Adipose tissue (tissue), 3 donors: ENCODE data around the gene TBCCD1. TPM values are rescaled to one million over a fixed set of nuclear protein-coding genes. Genes with fewer than 3 reads are reported as not detected.
"Not testable (repeated sequence)": the region's sequence is repeated elsewhere in the genome, so short reads cannot be mapped to it uniquely, and the experiment has no call there.

Experiments used
- H3K27ac ChIP-seq: one replicate; pipeline ENCODE4 v1.5.1; 2013; ENCODE audit warnings: low read depth, low read length
- WGBS, 3 donors: extraction: QIAGEN DNeasy Blood & Tissue Kit; methylation state at CpG; one replicate each; pipeline ENCODE4 v1.1.7; 2013; 5-methylcytosine and 5-hydroxymethylcytosine counted together
- polyA plus RNA-seq, 3 donors: library from polyadenylated mRNA; stranded (reverse); fragments of 200-250 nt; gene quantifications; one replicate each; pipeline ENCODE4 v1.2.3, GENCODE V29; 2013
- donor health status: healthy with polysubstance abuse.
- donor health status: Bipolar disorder and iron deficiency.
- donor health status: healthy.

Gene TBCCD1
- polyA plus RNA-seq, 3 donors, result 3.5 to 9.8 (median 6.8) TPM

- H3K27ac ChIP-seq, result no peak overlapping the region
- WGBS, 3 donors, result 91 to 96% (median 91%) methylated on average over 4 of the region's 4 CpGs
Observed at GRCh38 chr3:186598794-186599141, 31.6 kb upstream of the TBCCD1 start.

DNA sequence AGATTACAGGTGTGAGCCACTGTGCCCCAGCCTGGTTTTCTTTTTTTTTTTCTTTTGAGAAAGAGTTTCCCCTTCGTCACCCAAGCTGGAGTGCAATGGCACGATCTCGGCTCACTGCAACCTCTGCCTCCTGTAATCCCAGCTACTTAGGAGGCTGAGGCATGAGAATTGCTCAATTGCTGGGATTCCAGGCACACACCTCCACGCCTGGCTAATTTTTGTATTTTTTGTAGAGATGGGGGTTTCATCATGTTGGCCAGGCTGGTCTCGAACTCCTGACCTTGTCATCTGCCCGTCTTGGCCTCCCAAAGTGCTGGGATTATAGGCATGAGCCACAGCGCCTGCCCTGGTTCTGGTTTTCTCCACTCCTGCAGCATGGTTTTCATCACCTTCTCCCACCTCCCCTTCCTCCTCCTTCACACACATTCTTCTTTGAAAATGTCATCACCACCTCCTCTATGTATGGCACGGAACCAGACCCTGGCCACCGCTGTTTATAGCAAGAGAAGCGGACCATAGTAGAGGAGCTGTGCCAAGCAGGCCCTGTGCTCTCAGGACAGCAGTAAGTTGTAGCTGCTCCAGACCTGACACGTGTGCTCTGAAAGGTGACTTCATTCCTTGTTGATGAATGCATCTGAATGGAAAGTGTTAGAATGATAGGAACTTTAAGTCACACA, 31.1 kb upstream of the TBCCD1 start:
- 80 to 87% (median 81%) methylated on average over 11 of the region's 11 CpGs for WGBS, 3 donors

GRCh38 chr3:186596568-186597287, 29.6 kb upstream of the TBCCD1 start:
- H3K27ac ChIP-seq, result no peak overlapping the region
- WGBS, 3 donors, result 61 to 78% (median 63%) methylated on average over 17 of the region's 17 CpGs

More for the DNA sequence above, 31.1 kb upstream of the TBCCD1 start:
- H3K27ac ChIP-seq, result no peak overlapping the region

- H3K27ac ChIP-seq, result no peak overlapping the region
- 62 to 73% (median 72%) methylated on average over 6 of the region's 6 CpGs for WGBS, 3 donors
Observed at GRCh38 chr3:186594591-186595113, 27.5 kb upstream of the TBCCD1 start.

GRCh38 chr3:186593862-186594261, 26.7 kb upstream of the TBCCD1 start:
- 52 to 93% (median 88%) methylated on average over 3 of the region's 3 CpGs for WGBS, 3 donors
- no peak overlapping the region for H3K27ac ChIP-seq

DNA sequence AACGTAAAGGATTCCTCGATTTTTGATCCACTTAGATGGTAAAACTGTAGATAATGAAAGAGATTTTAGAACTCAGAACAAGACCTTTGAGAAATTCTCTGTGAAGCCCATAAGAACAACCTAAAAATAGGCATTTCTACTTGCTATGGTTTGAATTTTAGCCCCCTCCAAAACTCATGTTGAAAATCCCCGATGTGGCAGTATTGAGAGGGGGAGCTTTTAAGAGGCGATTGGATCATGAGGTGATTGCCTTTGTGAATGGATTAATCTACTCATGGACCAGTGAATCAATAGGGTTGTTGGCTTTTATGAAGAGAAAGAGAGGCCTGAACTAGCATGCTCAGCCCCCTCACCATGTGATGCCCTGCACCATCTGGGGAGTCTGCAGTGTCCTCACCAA, 25.5 kb upstream of the TBCCD1 start:
- WGBS, 3 donors, result 92 to 94% (median 93%) methylated on average over 4 of the region's 4 CpGs
- H3K27ac ChIP-seq, result no peak overlapping the region

GRCh38 chr3:186590580-186591295, 23.6 kb upstream of the TBCCD1 start:
- no peak overlapping the region for H3K27ac ChIP-seq
- WGBS, 3 donors, result 72 to 84% (median 75%) methylated on average over 7 of the region's 7 CpGs

GRCh38 chr3:186589856-186590579, 22.9 kb upstream of the TBCCD1 start:
- H3K27ac ChIP-seq, result no peak overlapping the region
- WGBS, 3 donors, result 50 to 66% (median 57%) methylated on average over 5 of the region's 5 CpGs

DNA sequence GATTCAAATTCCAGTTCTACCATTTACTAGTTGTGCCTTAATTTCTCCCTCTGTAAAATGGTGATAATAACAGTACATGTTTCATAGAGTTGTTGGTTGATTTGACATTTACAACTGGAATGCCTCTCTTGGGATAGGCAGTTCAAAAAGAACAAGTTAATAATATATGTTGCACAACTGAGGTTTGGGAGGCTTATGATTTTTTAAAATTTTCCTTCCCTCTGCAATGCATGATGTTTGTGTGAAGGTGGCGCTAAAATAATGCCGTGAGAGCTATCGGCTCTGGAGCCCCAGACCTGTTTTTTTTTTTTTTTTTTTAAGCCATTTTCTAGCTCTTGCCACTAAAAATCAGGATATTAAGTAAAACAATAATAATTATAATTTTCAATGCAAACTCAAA, 22.0 kb upstream of the TBCCD1 start:
- WGBS, 3 donors, result 31 to 40% (median 36%) methylated on average over 3 of the region's 3 CpGs
- no peak overlapping the region for H3K27ac ChIP-seq

- 65 to 72% (median 68%) methylated on average over 2 of the region's 2 CpGs for WGBS, 3 donors
Observed at GRCh38 chr3:186588632-186589031, 21.5 kb upstream of the TBCCD1 start.

GRCh38 chr3:186587183-186587582, 20.0 kb upstream of the TBCCD1 start:
- H3K27ac ChIP-seq, result no peak overlapping the region

More at GRCh38 chr3:186588632-186589031, 21.5 kb upstream of the TBCCD1 start:
- no peak overlapping the region for H3K27ac ChIP-seq

DNA sequence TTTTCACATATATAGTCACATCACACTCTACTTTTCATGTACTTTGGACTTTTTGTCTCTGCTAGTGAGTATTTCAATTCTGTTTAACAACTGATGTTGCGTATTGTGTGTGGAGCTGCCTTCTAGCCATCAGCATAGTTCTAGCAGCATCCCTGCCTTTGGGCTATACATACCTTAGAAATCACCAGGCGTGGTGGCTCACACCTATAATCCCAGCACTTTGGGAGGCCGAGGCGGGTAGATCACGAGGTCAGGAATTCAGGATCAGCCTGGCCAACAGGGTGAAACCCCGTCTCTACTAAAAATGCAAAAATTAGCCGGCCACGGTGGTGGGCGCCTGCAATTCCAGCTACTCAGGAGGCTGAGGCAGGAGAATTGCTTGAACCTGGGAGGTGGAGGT, 19.1 kb upstream of the TBCCD1 start:
- not testable (repeated sequence) for H3K27ac ChIP-seq

GRCh38 chr3:186583831-186584230, 16.7 kb upstream of the TBCCD1 start:
- WGBS, 3 donors, result 76 to 79% (median 78%) methylated on average over 5 of the region's 5 CpGs
- H3K27ac ChIP-seq, result no peak overlapping the region

More for the DNA sequence above, 19.1 kb upstream of the TBCCD1 start:
- WGBS, 3 donors, result 77 to 97% (median 84%) methylated on average over 8 to 9 of the region's 9 CpGs

DNA sequence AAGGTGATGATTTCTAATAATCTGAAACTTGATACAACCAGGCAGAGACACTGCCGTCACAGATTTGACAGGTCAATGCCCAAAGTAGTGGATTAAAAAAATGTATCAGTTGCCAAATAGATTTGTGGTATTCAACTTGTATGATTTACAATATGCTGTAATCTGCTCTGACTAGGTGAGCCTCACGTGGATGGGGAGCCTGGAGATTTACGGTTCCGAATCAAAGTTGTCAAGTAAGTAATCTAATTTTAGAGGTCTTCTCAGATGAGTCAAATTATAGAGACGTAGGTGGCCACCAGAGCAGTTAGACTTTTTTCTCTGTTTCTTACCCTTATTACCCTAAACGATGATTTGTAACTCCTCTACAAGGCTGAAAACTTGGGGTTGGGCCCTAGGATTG, 15.4 kb upstream of the TBCCD1 start:
- H3K27ac ChIP-seq, result no peak overlapping the region
- 93 to 97% (median 95%) methylated on average over 6 of the region's 6 CpGs for WGBS, 3 donors

DNA sequence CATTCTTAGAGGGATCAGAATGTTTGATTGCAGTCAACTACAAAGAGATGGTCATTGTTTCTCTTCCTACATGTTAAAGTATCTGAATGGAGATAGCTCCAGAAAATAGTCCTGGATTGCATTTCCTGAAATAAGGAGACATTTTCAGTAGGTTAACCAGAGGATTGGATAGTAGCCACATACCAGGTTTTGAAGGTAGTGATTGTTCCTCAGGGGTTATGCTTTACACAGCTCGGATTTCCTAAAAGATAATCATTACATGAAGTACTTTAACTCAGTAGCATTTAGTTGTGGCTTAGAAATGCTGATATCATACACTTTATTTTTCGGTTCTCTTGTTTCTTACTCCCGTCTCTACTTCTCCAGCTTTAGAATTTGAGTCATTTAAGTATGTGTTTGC, 13.6 kb upstream of the TBCCD1 start:
- H3K27ac ChIP-seq, result no peak overlapping the region
- WGBS, 3 donors, result 88 to 95% (median 91%) methylated on average over 3 of the region's 3 CpGs

GRCh38 chr3:186577521-186577920, 10.4 kb upstream of the TBCCD1 start:
- H3K27ac ChIP-seq, result no peak overlapping the region
- 67 to 76% (median 71%) methylated on average over 2 of the region's 2 CpGs for WGBS, 3 donors

GRCh38 chr3:186571644-186572013, 4.5 kb upstream of the TBCCD1 start:
- no peak overlapping the region for H3K27ac ChIP-seq

GRCh38 chr3:186570941-186571643, 4.0 kb upstream of the TBCCD1 start:
- 5 to 8% (median 7%) methylated on average over 21 of the region's 21 CpGs for WGBS, 3 donors
- peak overlapping the region; percentile 30 for H3K27ac ChIP-seq

More at GRCh38 chr3:186571644-186572013, 4.5 kb upstream of the TBCCD1 start:
- 50 to 52% (median 50%) methylated on average over 2 of the region's 2 CpGs for WGBS, 3 donors
